T47D (cell line): ENCODE results near the gene ZNF319.

Experiments used
- DNase-seq, 2 experiments: peaks; one replicate each; pipeline versions ENCODE4 v3.0.0 to v3.0.0-alpha.2; 2011 to 2012; ENCODE audit warnings: low read depth in 1 of 2, low spot score in 1 of 2
- JUND ChIP-seq: IDR thresholded peaks from 2 replicates; pipeline ENCODE4 v1.6.1; 2012; ENCODE audit warnings: low read depth
- in situ Hi-C: cut with HindIII; loops from 2 replicates; pipeline ENCODE4 v1.10.0; 2016; ENCODE audit warnings: low sequenced_read_pairs, low pct_unique_long_range_greater_than_20kb

Gene ZNF319

GRCh38 chr16:58032710-58033293, 32.3 kb upstream of the ZNF319 start:
- DNase-seq: no peak
- in situ Hi-C loops: no loop called here
- TF ChIP-seq JUND: no peak

GRCh38 chr16:58031016-58031800, 30.7 kb upstream of the ZNF319 start:
- DNase-seq: no peak
- in situ Hi-C loops: no loop called here
- no peak for TF ChIP-seq JUND

- in situ Hi-C loops: no loop called here
- TF ChIP-seq JUND: no peak
- no peak for DNase-seq
These were observed 29.8 kb upstream of the ZNF319 start for GRCh38 chr16:58030136-58030840.

GRCh38 chr16:58029410-58029809, 28.9 kb upstream of the ZNF319 start:
- TF ChIP-seq JUND: no peak
- in situ Hi-C loops: no loop called here
- no peak for DNase-seq

- in situ Hi-C loops: no loop called here
- no peak for TF ChIP-seq JUND
- DNase-seq: no peak
These were observed 28.1 kb upstream of the ZNF319 start for GRCh38 chr16:58028541-58029070.

- TF ChIP-seq JUND: no peak
- no peak for DNase-seq
- in situ Hi-C loops: no loop called here
These were observed 27.5 kb upstream of the ZNF319 start for GRCh38 chr16:58027916-58028455.

GRCh38 chr16:58027161-58027915, 26.9 kb upstream of the ZNF319 start:
- peak; percentile 59 to 66 for DNase-seq
- in situ Hi-C loops: no loop called here

GRCh38 chr16:58026705-58027160, 26.3 kb upstream of the ZNF319 start:
- DNase-seq: no peak
- no peak for TF ChIP-seq JUND
- in situ Hi-C loops: no loop called here

More at GRCh38 chr16:58027161-58027915, 26.9 kb upstream of the ZNF319 start:
- TF ChIP-seq JUND: no peak

- in situ Hi-C loops: no loop called here
- TF ChIP-seq JUND: no peak
- DNase-seq: peak; percentile 38 to 49
These were observed 25.8 kb upstream of the ZNF319 start for GRCh38 chr16:58026139-58026704.

- no peak for TF ChIP-seq JUND
- DNase-seq: peak; percentile 72 to 86
- in situ Hi-C loops: no loop called here
These were observed 25.1 kb upstream of the ZNF319 start, which contains the start of gene MMP15 for GRCh38 chr16:58025351-58026138. Gene MMP15 (plus strand): TSS chr16:58025754. CDS start chr16:58026351, 597 bp downstream.
